Regular cardiac myocyte (primary cell): Measurements from ENCODE around the gene SH3GL1. TPM values are rescaled to one million over a fixed set of nuclear protein-coding genes. Genes with fewer than 3 reads are reported as not detected.

Experiments used
- total RNA-seq: library from RNA; depleted of rRNA; stranded (reverse); fragments of >200 nt; gene quantifications from 2 replicates; pipeline ENCODE4 v1.2.3, GENCODE V29; 2014

SH3GL1 gene, protein sequence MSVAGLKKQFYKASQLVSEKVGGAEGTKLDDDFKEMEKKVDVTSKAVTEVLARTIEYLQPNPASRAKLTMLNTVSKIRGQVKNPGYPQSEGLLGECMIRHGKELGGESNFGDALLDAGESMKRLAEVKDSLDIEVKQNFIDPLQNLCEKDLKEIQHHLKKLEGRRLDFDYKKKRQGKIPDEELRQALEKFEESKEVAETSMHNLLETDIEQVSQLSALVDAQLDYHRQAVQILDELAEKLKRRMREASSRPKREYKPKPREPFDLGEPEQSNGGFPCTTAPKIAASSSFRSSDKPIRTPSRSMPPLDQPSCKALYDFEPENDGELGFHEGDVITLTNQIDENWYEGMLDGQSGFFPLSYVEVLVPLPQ
- 25.7 and 56.7 TPM in 2 replicates for total RNA-seq

DNA sequence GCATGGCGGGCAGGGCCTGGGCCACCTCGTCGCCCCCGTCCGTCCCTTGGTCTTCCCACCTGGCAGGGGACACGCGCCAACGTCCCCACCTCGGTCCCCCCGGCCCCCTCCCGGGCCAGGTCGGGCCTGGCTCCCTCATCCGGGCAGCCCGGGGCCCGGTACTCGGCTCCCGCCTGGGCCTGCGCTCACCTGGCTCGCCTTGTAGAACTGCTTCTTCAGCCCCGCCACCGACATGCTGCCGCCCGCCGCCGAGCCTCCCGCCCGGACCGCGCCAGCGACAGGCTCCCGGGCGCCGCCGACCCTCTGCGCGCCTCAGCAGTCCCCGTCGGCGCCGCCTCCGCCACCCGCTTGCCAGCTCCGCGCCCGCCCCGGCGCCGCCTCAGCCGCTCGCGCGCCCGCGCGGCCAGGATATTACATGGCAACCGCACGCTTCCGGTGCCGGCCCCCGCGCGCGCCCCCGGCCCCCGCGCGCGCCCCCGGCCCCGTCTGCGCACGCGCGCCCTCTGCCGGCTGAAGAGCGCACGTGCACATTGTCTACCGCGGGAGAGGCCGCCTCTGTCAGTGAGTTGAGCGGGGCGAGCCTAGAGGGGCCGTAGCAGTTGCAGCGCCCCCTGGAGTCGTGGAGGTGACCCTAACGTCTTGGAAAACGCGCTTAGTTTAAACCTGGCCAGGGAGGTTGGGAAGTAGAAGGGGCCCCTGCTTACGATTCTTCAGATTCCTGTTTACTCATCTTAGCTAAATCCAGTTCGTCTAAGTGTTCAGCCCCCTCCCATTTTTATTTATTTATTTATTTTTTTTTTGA is at the start of gene SH3GL1:
SH3GL1 (minus strand) TSS at position 413 of the 802 bp plus-strand sequence; CDS start at position 234, 179 bp downstream.

DNA sequence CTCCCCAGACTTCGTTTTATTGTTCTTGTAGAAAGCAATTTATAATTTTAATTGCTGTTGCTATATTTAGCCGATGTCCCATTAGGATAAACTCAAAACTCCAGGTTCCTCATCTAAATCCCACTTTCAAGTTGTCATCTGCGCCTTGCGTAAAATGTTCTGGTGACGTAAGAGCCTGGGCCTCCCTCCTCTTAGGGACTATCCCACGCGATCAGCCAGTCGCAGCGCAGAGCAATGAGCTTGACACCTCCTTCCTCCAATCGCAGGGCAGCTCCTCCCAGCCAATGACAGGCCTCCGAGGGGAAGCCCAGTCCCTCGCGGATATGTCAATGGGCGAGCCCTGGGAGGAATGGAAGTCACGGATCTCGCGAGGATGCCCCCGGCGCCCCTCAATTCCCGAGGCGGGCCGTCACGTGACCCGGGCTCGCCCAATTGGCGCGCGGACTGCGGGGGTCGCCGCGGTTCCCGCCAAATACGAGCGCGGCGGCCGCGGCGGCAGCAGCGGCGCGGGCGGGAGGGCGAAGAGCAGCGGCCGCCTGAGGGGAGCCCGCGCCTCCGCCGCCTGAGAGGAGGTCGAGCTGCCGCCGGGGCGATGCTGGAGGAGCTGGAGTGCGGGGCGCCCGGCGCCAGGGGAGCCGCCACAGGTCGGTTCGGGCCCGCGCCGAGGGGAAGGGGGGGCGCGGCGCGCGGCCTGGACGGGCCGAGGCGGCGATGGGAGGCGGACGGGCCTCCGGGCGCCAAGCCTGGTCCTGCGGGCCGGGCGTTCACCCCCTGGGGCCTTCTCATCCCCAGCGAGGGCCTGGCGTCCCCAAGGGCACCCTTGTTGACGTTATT is 2.0 kb upstream of the SH3GL1 start, which contains the start of gene CHAF1A:
CHAF1A (plus strand) TSS at position 470 of the 834 bp plus-strand sequence; CDS start at position 593, 123 bp downstream.

DNA sequence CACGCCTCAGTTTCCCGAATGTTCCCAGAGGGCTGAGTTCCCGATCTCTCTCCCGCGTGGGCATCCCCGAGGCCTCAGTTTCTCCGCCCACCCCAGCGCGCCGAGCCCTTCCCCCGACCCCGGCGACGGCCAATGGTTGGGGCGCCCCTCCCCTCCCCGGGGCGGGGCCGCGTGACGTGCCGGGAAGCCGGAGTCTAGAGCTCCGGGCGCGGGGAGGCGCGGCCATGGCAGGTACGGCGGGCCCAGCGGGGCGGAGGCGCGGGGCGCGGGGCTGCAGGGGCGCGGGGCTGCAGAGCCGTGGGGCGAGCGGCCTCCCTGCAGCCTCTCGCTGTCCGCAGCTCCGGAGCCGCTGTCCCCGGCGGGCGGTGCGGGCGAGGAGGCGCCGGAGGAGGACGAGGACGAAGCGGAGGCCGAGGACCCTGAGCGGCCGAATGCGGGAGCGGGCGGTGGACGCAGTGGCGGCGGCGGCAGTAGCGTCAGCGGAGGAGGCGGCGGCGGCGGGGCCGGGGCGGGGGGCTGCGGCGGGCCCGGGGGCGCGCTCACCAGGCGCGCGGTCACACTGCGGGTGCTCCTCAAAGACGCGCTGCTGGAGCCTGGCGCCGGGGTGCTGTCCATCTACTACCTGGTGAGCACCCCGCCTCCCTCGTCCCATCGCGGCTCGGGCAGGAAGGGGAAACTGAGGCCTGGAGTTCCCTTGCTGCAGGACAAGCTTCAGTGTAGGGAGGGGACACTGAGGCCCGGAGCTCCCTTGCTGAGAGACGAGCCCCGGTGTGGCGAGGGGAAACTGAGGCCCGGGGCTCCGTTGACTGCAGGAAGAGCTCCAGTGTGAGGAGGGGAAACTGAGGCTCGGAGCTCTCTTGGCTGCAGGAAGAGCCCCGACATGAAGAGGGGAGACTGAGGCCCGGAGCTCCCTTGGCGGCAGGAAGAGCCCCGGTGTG is 56.7 kb downstream of the SH3GL1 start, which contains the start of gene MPND:
MPND (plus strand) TSS at position 193 of the 938 bp plus-strand sequence; CDS start at position 225, 32 bp downstream.

DNA sequence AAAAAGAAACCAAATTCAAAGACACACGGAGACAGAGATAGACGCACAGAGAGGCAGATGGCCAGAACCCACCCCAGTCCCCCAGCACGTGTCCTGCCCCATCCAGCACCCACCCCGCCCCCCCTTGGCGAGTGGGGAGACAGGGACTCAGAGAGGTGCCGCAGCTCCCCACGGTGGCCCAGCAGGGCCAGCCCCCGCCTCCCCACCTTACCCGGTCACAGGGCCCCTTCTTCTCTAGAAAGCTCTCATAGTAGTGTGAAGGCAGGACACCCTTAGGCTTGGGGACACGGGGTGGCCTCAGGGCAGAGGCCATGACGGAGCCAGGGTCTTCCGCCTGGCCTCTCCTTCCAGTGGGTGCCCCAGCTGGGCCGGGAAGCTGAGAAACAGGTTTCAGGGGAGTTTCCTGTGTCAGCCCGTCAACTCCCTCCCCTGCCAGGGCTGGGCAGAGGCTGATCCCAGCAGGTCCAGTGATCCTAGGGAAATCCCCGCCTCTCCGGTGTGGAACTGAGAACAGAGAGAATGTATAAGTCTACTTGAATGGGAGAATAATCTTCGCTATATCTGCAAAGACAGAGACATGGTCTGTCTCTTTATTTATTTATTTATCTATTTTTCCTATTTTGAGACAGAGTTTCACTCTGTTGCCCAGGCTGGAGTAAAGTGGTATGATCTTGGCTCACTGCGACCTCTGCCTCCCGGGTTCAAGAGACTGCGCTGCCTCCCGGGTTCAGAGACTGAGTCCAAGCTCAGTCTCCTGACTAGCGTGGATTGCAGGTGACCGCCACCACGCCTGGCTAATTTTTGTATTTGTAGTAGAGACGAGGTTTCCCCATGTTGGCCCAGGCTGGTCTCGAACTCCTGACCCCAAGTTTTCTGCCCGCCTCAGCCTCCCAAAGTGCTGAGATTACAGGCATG is 61.6 kb downstream of the SH3GL1 start, which contains the start of gene STAP2:
STAP2 (minus strand) TSS at position 387 of the 915 bp plus-strand sequence; CDS start at position 313, 74 bp downstream.

Other genes starting within 250 kb of the SH3GL1 start
- gene CREB3L3, start 246.9 kb downstream of the SH3GL1 start, total RNA-seq: not detected in 2 replicates
- 9.0 and 16.3 TPM in 2 replicates for gene SIRT6, start 218.0 kb downstream of the SH3GL1 start, total RNA-seq
- 1.2 and 2.3 TPM in 2 replicates for gene ANKRD24, start 217.9 kb downstream of the SH3GL1 start, total RNA-seq
- gene EBI3, start 171.0 kb downstream of the SH3GL1 start, total RNA-seq: 0.19 and 0.28 TPM in 2 replicates
- gene YJU2, start 153.5 kb downstream of the SH3GL1 start, total RNA-seq: 9.0 and 16.1 TPM in 2 replicates
- not detected in 2 replicates for gene SHD, start 121.3 kb downstream of the SH3GL1 start, total RNA-seq
- gene TMIGD2, start 98.2 kb downstream of the SH3GL1 start, total RNA-seq: not detected in 2 replicates
- gene FSD1, start 95.9 kb downstream of the SH3GL1 start, total RNA-seq: 4.5 and 12.8 TPM in 2 replicates
- gene STAP2, start 61.7 kb downstream of the SH3GL1 start, total RNA-seq: 2.3 and 5.6 TPM in 2 replicates
- 3.8 and 4.5 TPM in 2 replicates for gene MPND, start 57.0 kb downstream of the SH3GL1 start, total RNA-seq
- 3.9 and 33.7 TPM in 2 replicates for gene CHAF1A, start 2.1 kb upstream of the SH3GL1 start, total RNA-seq
- 78.4 and 90.2 TPM in 2 replicates for gene UBXN6, start 57.2 kb upstream of the SH3GL1 start, total RNA-seq
- 38.6 and 69.4 TPM in 2 replicates for gene HDGFL2, start 71.8 kb upstream of the SH3GL1 start, total RNA-seq
- 0.28 TPM in 1 of 2 replicates, not detected in the other for gene PLIN4, start 117.9 kb upstream of the SH3GL1 start, total RNA-seq
- gene PLIN5, start 134.7 kb upstream of the SH3GL1 start, total RNA-seq: not detected in 2 replicates
- gene LRG1, start 139.5 kb upstream of the SH3GL1 start, total RNA-seq: not detected in 2 replicates
- gene SEMA6B, start 159.1 kb upstream of the SH3GL1 start, total RNA-seq: 0.56 and 0.58 TPM in 2 replicates
- gene TNFAIP8L1, start 239.0 kb upstream of the SH3GL1 start, total RNA-seq: 2.8 and 5.0 TPM in 2 replicates